Upper lobe of left lung (tissue), 4 donors: Measurements from ENCODE around the gene PIH1D1.

ENCODE experiments used
- POLR2A ChIP-seq, 4 donors: fragments of 450-650 bp; IDR thresholded peaks; one replicate each; pipeline ENCODE4 v1.5.1; 2016 to 2017; ENCODE audit warnings: antibody characterized with exemption in 4 of 4, mild to moderate bottlenecking in 2 of 4
- TF ChIP-seq, protein P1 (sequence below), 6 experiments: fragments of 450-650 bp in 4 of 6; fragments of 200-600 bp in 2 of 6; sonication (generic) in 2 of 6; IDR thresholded peaks; one replicate each; pipeline ENCODE4 v1.5.1; 2016 to 2019; ENCODE audit warnings: antibody characterized with exemption in 6 of 6

- TF ChIP-seq POLR2A (IDR thresholded peaks at IDR 0.05) = peak in 1 of 4 donors; percentile 73
- TF ChIP-seq, protein P1, sequence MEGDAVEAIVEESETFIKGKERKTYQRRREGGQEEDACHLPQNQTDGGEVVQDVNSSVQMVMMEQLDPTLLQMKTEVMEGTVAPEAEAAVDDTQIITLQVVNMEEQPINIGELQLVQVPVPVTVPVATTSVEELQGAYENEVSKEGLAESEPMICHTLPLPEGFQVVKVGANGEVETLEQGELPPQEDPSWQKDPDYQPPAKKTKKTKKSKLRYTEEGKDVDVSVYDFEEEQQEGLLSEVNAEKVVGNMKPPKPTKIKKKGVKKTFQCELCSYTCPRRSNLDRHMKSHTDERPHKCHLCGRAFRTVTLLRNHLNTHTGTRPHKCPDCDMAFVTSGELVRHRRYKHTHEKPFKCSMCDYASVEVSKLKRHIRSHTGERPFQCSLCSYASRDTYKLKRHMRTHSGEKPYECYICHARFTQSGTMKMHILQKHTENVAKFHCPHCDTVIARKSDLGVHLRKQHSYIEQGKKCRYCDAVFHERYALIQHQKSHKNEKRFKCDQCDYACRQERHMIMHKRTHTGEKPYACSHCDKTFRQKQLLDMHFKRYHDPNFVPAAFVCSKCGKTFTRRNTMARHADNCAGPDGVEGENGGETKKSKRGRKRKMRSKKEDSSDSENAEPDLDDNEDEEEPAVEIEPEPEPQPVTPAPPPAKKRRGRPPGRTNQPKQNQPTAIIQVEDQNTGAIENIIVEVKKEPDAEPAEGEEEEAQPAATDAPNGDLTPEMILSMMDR (IDR thresholded peaks at IDR 0.05) = no peak
Observed at GRCh38 chr19:49451430-49452181, at the start of gene PIH1D1.
